Measurements from ENCODE around the gene PTPRN2.

DNA sequence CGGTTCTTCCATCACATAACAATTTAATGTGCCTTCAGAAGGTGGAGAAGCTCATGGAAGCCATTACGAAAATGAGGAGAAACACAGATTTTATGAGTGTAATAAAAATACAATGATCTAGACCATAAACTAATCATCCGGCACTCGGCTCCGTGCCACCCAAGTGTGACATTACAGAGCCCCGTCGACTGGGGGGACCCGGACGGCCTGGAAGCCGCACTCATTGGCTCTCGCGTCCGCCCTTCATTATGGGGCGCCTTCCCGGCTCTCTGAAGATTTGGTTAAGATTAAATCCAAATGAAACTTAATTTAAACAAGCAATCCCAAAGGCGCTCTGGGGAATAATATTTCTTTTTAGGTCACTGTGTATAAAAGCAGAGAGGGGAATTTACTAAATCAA, 1008.2 kb downstream of the PTPRN2 start:
- no peak for TF ChIP-seq CTCF (IDR thresholded peaks at IDR 0.05)
- TF ChIP-seq POLR2A (IDR thresholded peaks at IDR 0.05), result no peak
- no peak for TF ChIP-seq POLR2AphosphoS5 (IDR thresholded peaks at IDR 0.05)
